ACHN (cell line): ENCODE data around the gene HELB.

Source experiments
- DNase-seq: peaks from one replicate; pipeline ENCODE4 v3.0.0-alpha.2; 2015
- in situ Hi-C: cut with HindIII; loops from 2 replicates; pipeline ENCODE4 v1.10.0; 2017; ENCODE audit warnings: low sequenced_read_pairs, low pct_ligation_motif_present, low pct_unique_long_range_greater_than_20kb

Gene HELB

GRCh38 chr12:66301944-66302826, at the start of gene HELB:
Gene HELB (plus strand): TSS chr12:66302493. CDS start chr12:66302604, 111 bp downstream.
- in situ Hi-C loops = no loop called here
- peak; percentile 100 for DNase-seq

- DNase-seq = no peak
- in situ Hi-C loops = no loop called here
These were observed 49.5 kb upstream of the HELB start for GRCh38 chr12:66252771-66253170.

GRCh38 chr12:66255737-66256136, 46.6 kb upstream of the HELB start:
- in situ Hi-C loops = no loop called here

GRCh38 chr12:66258011-66258410, 44.3 kb upstream of the HELB start:
- DNase-seq = no peak
- in situ Hi-C loops = no loop called here

More at GRCh38 chr12:66255737-66256136, 46.6 kb upstream of the HELB start:
- no peak for DNase-seq

- DNase-seq = no peak
- in situ Hi-C loops = no loop called here
These were observed 39.6 kb upstream of the HELB start for GRCh38 chr12:66262737-66263136.

GRCh38 chr12:66268562-66268961, 33.7 kb upstream of the HELB start:
- no peak for DNase-seq
- in situ Hi-C loops = no loop called here

- in situ Hi-C loops = no loop called here
- no peak for DNase-seq
These were observed 33.2 kb upstream of the HELB start for GRCh38 chr12:66269142-66269541.

GRCh38 chr12:66269757-66270383, 32.4 kb upstream of the HELB start:
- in situ Hi-C loops = no loop called here
- DNase-seq = peak; percentile 73

- DNase-seq = no peak
- in situ Hi-C loops = no loop called here
These were observed 31.7 kb upstream of the HELB start for GRCh38 chr12:66270613-66271012.

- no peak for DNase-seq
- in situ Hi-C loops = no loop called here
These were observed 29.6 kb upstream of the HELB start for GRCh38 chr12:66272650-66273049.

GRCh38 chr12:66273147-66273546, 29.1 kb upstream of the HELB start:
- no peak for DNase-seq
- in situ Hi-C loops = no loop called here

GRCh38 chr12:66275040-66275439, 27.3 kb upstream of the HELB start:
- in situ Hi-C loops = no loop called here
- DNase-seq = no peak

- DNase-seq = peak; percentile 33
- in situ Hi-C loops = no loop called here
These were observed 23.1 kb upstream of the HELB start for GRCh38 chr12:66279123-66279712.

- in situ Hi-C loops = no loop called here
- no peak for DNase-seq
These were observed 21.7 kb upstream of the HELB start for GRCh38 chr12:66280561-66280960.

GRCh38 chr12:66282244-66282643, 20.0 kb upstream of the HELB start:
- in situ Hi-C loops = no loop called here
- DNase-seq = no peak

- no peak for DNase-seq
- in situ Hi-C loops = no loop called here
These were observed 15.0 kb upstream of the HELB start for GRCh38 chr12:66287275-66287674.

- no peak for DNase-seq
- in situ Hi-C loops = no loop called here
These were observed 14.2 kb upstream of the HELB start for GRCh38 chr12:66288121-66288520.

- in situ Hi-C loops = no loop called here
- DNase-seq = no peak
These were observed 12.8 kb upstream of the HELB start for GRCh38 chr12:66289485-66289884.

GRCh38 chr12:66290716-66291200, 11.5 kb upstream of the HELB start:
- DNase-seq = no peak
- in situ Hi-C loops = no loop called here
